Measurements from ENCODE around the gene IRX4. TPM values are rescaled to one million over a fixed set of nuclear protein-coding genes. Genes with fewer than 3 reads are reported as not detected.

The IRX4 gene
- total and polyA plus RNA-seq, 2 experiments from 2014 or later, result 0.82 to 1.7 TPM

DNA sequence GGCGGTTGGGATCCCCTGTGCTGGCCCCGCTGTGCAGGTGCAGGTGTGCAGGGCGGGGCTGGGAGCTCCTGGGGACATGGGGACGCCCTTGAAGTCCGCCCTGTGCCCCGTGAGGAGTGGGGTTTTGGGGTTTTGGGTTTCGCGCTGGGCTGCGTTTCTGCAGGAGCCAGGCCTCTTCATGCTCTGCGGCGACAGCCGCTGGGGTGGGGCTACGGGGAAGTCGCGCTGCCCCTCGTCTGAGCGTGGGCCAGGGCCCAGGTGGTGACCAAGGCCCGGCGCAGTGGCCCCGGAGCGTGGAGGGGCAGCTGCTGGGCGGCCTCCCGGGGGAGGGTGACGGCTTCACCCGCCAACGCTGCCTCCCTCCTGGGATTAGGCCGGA lies 47.8 kb upstream of the IRX4 start:
- no peak overlapping the region for H3K27ac Mint-ChIP-seq
- H3K4me3 ChIP-seq, result peak overlapping the region; percentile 68
- peak; percentile 47 for DNase-seq (ENCODE audit: low spot score)

More for the DNA sequence above, 47.8 kb upstream of the IRX4 start:
- H3K27ac ChIP-seq (ENCODE audit: low read depth), result no peak overlapping the region
- H3K9me2 ChIP-seq (ENCODE audit: insufficient read depth), result no peaks in the 10 kb centered on the region
- H2AFZ ChIP-seq, result peak overlapping the region; percentile 66; the same call in 1 of the 2 replicates
- H3K4me1 ChIP-seq (ENCODE audit: insufficient read depth), result peaks cover 19% of the 10 kb centered on the region
- H4K20me1 ChIP-seq (replicated peaks; ENCODE audit: insufficient read depth), result no peaks in the 10 kb centered on the region
- peaks cover 12% of the 10 kb centered on the region for H3K27me3 Mint-ChIP-seq (ENCODE audit: insufficient read depth, low read depth, poor library complexity)
- no peak overlapping the region for H3K4me3 Mint-ChIP-seq
- TF ChIP-seq EZH2phosphoT487 (IDR thresholded peaks at IDR 0.05; ENCODE audit: unreplicated experiment), result no peak
- no peak for TF ChIP-seq EZH2 (IDR thresholded peaks at IDR 0.05; ENCODE audit: low read depth, unreplicated experiment)
- TF ChIP-seq ZNF331 (CRISPR knock-in tag; IDR thresholded peaks at IDR 0.05; ENCODE audit: low read depth), result no peak
- TF ChIP-seq ZNF462 (CRISPR knock-in tag; IDR thresholded peaks at IDR 0.05), result no peak
- TF ChIP-seq, protein P1, sequence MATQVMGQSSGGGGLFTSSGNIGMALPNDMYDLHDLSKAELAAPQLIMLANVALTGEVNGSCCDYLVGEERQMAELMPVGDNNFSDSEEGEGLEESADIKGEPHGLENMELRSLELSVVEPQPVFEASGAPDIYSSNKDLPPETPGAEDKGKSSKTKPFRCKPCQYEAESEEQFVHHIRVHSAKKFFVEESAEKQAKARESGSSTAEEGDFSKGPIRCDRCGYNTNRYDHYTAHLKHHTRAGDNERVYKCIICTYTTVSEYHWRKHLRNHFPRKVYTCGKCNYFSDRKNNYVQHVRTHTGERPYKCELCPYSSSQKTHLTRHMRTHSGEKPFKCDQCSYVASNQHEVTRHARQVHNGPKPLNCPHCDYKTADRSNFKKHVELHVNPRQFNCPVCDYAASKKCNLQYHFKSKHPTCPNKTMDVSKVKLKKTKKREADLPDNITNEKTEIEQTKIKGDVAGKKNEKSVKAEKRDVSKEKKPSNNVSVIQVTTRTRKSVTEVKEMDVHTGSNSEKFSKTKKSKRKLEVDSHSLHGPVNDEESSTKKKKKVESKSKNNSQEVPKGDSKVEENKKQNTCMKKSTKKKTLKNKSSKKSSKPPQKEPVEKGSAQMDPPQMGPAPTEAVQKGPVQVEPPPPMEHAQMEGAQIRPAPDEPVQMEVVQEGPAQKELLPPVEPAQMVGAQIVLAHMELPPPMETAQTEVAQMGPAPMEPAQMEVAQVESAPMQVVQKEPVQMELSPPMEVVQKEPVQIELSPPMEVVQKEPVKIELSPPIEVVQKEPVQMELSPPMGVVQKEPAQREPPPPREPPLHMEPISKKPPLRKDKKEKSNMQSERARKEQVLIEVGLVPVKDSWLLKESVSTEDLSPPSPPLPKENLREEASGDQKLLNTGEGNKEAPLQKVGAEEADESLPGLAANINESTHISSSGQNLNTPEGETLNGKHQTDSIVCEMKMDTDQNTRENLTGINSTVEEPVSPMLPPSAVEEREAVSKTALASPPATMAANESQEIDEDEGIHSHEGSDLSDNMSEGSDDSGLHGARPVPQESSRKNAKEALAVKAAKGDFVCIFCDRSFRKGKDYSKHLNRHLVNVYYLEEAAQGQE (IDR thresholded peaks at IDR 0.05; ENCODE audit: unreplicated experiment), result no peak
- TF ChIP-seq ZNF114 (CRISPR knock-in tag; IDR thresholded peaks at IDR 0.05), result no peak
- no peaks in the 10 kb centered on the region for H3K9me3 Mint-ChIP-seq
- H3K27me3 ChIP-seq (ENCODE audit: insufficient read depth), result peaks cover 31% of the 10 kb centered on the region
- H3K4me1 Mint-ChIP-seq, result peaks cover 12% of the 10 kb centered on the region
- peak; percentile 27 for ATAC-seq
- peaks cover 20% of the 10 kb centered on the region for H3F3A ChIP-seq (replicated peaks; ENCODE audit: low read depth)
- peak overlapping the region; percentile 92; the same call in 1 of the 2 replicates for H3K4me2 ChIP-seq
- H3K36me3 Mint-ChIP-seq (ENCODE audit: low read depth), result no peaks in the 10 kb centered on the region
- H3K36me3 ChIP-seq (ENCODE audit: insufficient read depth), result no peaks in the 10 kb centered on the region
- H3K79me2 ChIP-seq (replicated peaks; ENCODE audit: insufficient read depth), result no peaks in the 10 kb centered on the region

All from GM23338 (cell line).